Measurements from ENCODE around the gene URB1. TPM values are rescaled to one million over a fixed set of nuclear protein-coding genes. Genes with fewer than 3 reads are reported as not detected.

Gene URB1
- total and polyA plus RNA-seq, 2 of the 8 experiments (the other 6 are each of a cell fraction or from before 2014, with no cell fraction given), result 8.1 to 28.9 TPM

- DNase-seq (ENCODE audit: low read depth in 1 of 2, low spot score in 2 of 2) (no peak), FAIRE-seq (no peak)
- Histone ChIP-seq H2BK15ac (ENCODE audit: low read length) (no peak overlapping the region), H3K23ac (ENCODE audit: insufficient read length) (no peak overlapping the region), H2AK5ac (ENCODE audit: low read depth, low read length) (no peak overlapping the region), H2BK20ac (ENCODE audit: low read length) (no peak overlapping the region), H3K79me1 (ENCODE audit: low read depth, low read length) (no peaks in the 10 kb centered on the region), H3K4me3 (ENCODE audit: extremely low read depth in 1 of 4, insufficient read depth in 2 of 4, low read depth in 3 of 4, low read length in 4 of 4) (no peak overlapping the region), H2AFZ (ENCODE audit: low read length) (no peak overlapping the region), H3K9me3 (ENCODE audit: insufficient read depth in 2 of 2, low read depth in 1 of 2, low read length in 1 of 2) (no peaks in the 10 kb centered on the region), H4K91ac (replicated peaks; ENCODE audit: insufficient read length, low read length) (no peak overlapping the region), H3K27ac (ENCODE audit: low read depth, low read length) (no peak overlapping the region), H3K18ac (ENCODE audit: extremely low read depth, low read length) (no peak overlapping the region), H3K79me2 (ENCODE audit: control insufficient read depth in 1 of 2, insufficient read depth in 2 of 2, low read length in 2 of 2) (no peaks in the 10 kb centered on the region), H3K4me2 (ENCODE audit: insufficient read depth in 1 of 2, low read depth in 2 of 2, low read length in 2 of 2) (no peak overlapping the region), H3K4ac (replicated peaks; ENCODE audit: insufficient read length, low read depth, low read length) (no peak overlapping the region), H2BK5ac (ENCODE audit: low read depth, low read length) (no peak overlapping the region), H3K9ac (replicated peaks in 1 of 4; ENCODE audit: extremely low read depth in 1 of 4, low read depth in 3 of 4, low read length in 3 of 4) (no peak overlapping the region), H3K56ac (replicated peaks; ENCODE audit: insufficient read length, low read depth, low read length) (no peak overlapping the region), H4K8ac (ENCODE audit: extremely low read depth, insufficient read depth, low read length) (no peak overlapping the region), H2BK12ac (ENCODE audit: low read depth, low read length) (no peak overlapping the region), H3K4me1 (replicated peaks in 1 of 4; ENCODE audit: control insufficient read depth in 3 of 4, insufficient read depth in 4 of 4, low read length in 3 of 4) (no peaks in the 10 kb centered on the region), H2BK120ac (replicated peaks; ENCODE audit: low read depth, low read length) (no peak overlapping the region), H4K20me1 (replicated peaks in 1 of 2; ENCODE audit: control insufficient read depth in 1 of 2, insufficient read depth in 2 of 2, low read length in 2 of 2) (no peaks in the 10 kb centered on the region), H3K14ac (ENCODE audit: insufficient read length) (no peak overlapping the region), H3K23me2 (ENCODE audit: low read depth, low read length) (no peaks in the 10 kb centered on the region; the same call in 1 of the 2 replicates), H4K5ac (ENCODE audit: insufficient read length, low read depth, low read length) (no peak overlapping the region), H3K36me3 (ENCODE audit: control insufficient read depth in 2 of 4, insufficient read depth in 4 of 4, low read length in 3 of 4) (no peaks in the 10 kb centered on the region), H3K27me3 (replicated peaks in 1 of 4; ENCODE audit: control insufficient read depth in 3 of 4, extremely low read depth in 1 of 4, insufficient read depth in 3 of 4, low read length in 3 of 4) (no peaks in the 10 kb centered on the region)
- 97% methylated on average over 4 of the region's 4 CpGs; no CpG with 5 or more reads in 1 of the 2 experiments for WGBS, 2 experiments (ENCODE audit: extremely low coverage in 1 of 2, insufficient coverage in 1 of 2, insufficient read length in 1 of 2, insufficient replicate concordance in 2 of 2, low coverage in 1 of 2, low lambda C conversion rate in 2 of 2, missing lambda C conversion rate in 1 of 2)
- CTCF ChIA-PET (ENCODE audit: partially characterized antibody), result no interaction called here
- POLR2A ChIA-PET (ENCODE audit: partially characterized antibody), result no interaction called here
- TF ChIP-seq FOSL1 (IDR thresholded peaks at IDR 0.05; ENCODE audit: insufficient read depth, low read depth, low read length) (no peak), KDM5A (IDR thresholded peaks at IDR 0.05; ENCODE audit: low read length) (no peak), ATF3 (IDR thresholded peaks at IDR 0.05; ENCODE audit: insufficient read depth, low read depth, low read length) (no peak), CEBPB (IDR thresholded peaks at IDR 0.05; ENCODE audit: low read depth, low read length) (no peak), SAP30 (IDR thresholded peaks at IDR 0.05; ENCODE audit: insufficient read depth, insufficient replicate concordance, low read length) (no peak), SP4 (IDR thresholded peaks at IDR 0.05; ENCODE audit: low read length) (no peak), SP1 (IDR thresholded peaks at IDR 0.05; ENCODE audit: low read depth, low read length) (no peak)
- TF ChIP-seq, protein P1, sequence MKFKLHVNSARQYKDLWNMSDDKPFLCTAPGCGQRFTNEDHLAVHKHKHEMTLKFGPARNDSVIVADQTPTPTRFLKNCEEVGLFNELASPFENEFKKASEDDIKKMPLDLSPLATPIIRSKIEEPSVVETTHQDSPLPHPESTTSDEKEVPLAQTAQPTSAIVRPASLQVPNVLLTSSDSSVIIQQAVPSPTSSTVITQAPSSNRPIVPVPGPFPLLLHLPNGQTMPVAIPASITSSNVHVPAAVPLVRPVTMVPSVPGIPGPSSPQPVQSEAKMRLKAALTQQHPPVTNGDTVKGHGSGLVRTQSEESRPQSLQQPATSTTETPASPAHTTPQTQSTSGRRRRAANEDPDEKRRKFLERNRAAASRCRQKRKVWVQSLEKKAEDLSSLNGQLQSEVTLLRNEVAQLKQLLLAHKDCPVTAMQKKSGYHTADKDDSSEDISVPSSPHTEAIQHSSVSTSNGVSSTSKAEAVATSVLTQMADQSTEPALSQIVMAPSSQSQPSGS (IDR thresholded peaks at IDR 0.05; ENCODE audit: low read length), result no peak
These were observed 107.3 kb downstream of the URB1 start for GRCh38 chr21:32285476-32285875.
